KG1 (cell line): ENCODE data around the gene GJB3.
"Not testable (repeated sequence)": the region's sequence is repeated elsewhere in the genome, so short reads cannot be mapped to it uniquely, and the experiment has no call there.

ENCODE experiments used
- DNase-seq: peaks from one replicate; lab custom pipeline; 2025; lab: John Stamatoyannopoulos, UW

Gene GJB3

DNA sequence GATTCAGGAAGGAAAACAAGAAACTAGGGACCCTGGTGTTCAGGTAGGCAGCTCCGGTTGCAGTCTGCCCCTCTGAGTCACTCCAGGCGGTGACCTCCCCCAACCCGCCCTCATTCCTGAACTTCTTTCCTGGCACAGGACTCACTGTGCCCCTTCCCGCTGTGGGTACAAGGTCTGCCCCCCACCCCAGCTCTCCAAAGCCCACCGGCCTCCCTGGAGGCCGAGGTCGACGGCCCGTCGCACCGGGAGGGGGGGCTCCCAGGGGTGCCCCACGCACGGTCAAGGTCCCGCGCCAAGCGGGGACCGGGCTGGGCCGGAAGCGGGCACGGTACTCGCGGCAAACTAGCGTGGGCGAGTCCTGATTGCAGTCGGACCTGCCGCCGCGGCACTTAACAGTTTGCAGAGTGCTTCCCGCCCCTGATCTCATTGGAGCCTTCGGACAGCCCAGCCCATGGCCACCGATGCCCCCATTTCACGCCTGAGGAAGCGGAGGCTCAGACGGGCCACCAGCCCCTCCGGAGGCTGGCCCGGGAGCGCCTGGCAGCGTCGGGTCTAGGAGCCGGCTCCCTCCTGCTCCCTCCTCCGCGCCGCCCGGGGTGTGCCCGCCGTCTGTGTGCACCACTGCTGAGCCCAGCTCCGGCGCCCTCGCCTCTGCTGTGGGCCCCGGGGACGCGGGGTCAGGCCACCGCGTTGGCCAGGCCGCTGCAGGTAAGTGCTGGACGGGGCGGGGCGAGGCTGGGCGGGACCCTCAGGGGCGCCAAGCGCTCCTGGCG, at the start of gene GJB3:
Gene GJB3, plus strand, starts transcription at position 144 of the 773 bp plus-strand sequence. CDS start 3,549 bp downstream, outside the sequence.
- DNase-seq, result no peak

- DNase-seq, result not testable (repeated sequence)
Observed at GRCh38 chr1:34732831-34733230, 48.2 kb upstream of the GJB3 start.

DNA sequence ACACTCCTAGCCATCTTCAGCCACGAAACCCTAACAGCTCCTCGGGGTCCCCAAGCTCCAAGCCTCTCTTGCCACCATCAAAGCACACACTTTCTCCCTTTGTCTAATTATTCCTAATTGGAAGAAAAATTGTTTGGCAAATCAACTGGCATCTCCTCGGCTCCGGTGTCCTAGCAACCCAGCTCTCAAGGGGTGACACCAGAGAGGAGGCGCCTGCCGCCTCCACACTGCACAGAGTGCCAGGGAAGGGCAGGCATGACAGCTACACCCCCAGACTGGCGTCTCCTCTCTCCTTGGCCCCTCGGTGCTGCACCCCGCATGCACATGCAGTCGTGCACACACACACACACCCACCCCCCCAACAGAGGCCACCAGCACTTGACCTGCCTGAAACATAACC, 44.3 kb upstream of the GJB3 start:
- DNase-seq, result no peak

DNA sequence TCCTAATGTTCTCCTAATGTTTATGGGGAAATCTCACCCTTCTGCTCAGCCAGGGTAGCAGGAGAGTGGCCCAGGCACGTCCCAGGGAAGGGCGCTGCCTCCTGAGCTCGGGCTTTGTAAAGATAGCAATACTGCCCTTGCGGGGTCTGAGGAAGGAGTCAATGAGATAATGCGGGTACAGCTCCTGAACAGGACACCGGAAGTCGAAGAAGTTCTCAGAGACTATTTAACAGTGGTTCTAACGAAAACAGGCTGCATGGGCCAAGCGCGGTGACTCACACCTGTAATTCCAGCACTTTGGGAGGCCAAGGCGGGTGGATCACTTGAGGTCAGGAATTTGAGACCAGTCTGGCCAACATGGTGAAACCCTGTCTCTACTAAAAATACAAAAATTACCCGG, 43.8 kb upstream of the GJB3 start:
- not testable (repeated sequence) for DNase-seq

GRCh38 chr1:34739613-34740012, 41.4 kb upstream of the GJB3 start:
- DNase-seq, result no peak

GRCh38 chr1:34740161-34740868, 40.7 kb upstream of the GJB3 start:
- no peak for DNase-seq

DNA sequence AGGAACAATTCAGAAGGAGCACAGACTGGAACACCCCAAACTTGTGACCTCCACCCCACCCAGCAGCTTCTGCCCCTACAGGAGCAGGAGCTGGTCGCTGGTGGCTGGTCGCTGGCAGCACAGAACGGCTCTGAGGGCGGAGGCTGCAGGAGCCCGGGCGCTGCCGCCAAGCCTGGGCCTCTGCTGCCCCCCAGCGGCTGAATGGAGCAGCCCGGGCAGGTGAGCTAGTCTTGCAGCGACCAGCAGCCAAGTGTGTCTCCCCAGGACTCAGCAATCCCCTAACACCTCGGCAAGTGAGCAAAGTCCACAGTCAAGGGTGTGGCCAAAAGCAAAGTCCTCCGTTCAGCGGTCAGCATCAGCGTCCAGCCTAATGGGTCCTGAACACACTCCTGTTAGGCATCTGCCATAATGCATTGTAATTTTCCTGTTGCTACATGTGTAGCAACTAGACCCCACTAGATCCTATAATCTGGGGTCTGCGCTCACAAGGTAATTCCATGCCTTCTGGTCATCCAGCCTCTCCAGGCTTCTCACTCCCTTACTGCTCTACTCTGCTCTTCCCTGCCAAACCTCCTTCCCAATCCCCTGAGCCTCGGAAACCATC, 38.2 kb upstream of the GJB3 start:
- DNase-seq, result peak; percentile 53

DNA sequence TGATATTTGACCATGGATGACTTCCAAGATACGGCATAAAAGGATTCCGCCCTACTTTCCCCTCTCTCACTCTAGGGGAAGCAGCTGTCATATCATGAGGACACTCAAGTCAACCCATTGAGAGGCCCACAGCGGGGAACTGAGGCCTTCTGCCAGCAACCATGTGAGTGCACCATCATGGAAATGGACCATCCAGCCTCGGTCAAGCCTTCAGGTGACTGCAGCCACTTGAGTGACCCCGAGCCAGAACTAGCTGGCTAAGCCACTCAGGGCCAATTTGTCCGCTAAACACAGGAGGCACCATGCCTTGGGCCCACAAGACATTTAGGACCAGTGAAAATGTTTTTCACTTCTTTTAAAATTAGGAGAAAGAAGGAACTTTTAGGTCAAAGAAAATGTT, 37.2 kb upstream of the GJB3 start:
- no peak for DNase-seq

GRCh38 chr1:34744851-34745250, 36.2 kb upstream of the GJB3 start:
- DNase-seq, result no peak

- no peak for DNase-seq
Observed at GRCh38 chr1:34745666-34746065, 35.3 kb upstream of the GJB3 start.

- DNase-seq, result no peak
Observed at GRCh38 chr1:34746101-34746500, 34.9 kb upstream of the GJB3 start.

GRCh38 chr1:34746785-34747637, 34.0 kb upstream of the GJB3 start:
- no peak for DNase-seq

GRCh38 chr1:34747638-34747941, 33.4 kb upstream of the GJB3 start:
- DNase-seq, result no peak

- no peak for DNase-seq
Observed at GRCh38 chr1:34749992-34750391, 31.0 kb upstream of the GJB3 start.

- DNase-seq, result no peak
Observed at GRCh38 chr1:34750610-34751009, 30.4 kb upstream of the GJB3 start.

DNA sequence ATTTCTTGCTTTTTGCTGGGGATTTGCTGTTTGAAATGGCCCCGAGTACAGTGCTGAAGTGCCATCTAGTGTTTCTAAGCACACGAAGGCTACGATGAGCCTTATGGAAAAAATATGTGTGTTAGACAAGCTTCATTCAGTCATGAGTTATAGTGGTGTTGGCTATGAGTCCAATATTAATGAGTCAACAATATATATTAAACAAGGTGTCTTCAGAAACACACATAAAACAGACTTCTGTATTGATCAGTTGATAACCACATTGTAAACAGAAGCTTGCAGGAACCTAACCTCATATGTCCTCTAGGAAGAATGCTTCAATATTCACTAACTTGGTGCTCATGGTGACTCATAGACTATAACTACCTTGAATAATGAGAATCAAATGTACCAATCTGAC, 27.9 kb upstream of the GJB3 start:
- no peak for DNase-seq

- no peak for DNase-seq
Observed at GRCh38 chr1:34754964-34755637, 25.9 kb upstream of the GJB3 start, which contains the start of gene GJB5. GJB5 (plus strand) TSS chr1:34755047; CDS start chr1:34757331, 2,284 bp downstream.

DNA sequence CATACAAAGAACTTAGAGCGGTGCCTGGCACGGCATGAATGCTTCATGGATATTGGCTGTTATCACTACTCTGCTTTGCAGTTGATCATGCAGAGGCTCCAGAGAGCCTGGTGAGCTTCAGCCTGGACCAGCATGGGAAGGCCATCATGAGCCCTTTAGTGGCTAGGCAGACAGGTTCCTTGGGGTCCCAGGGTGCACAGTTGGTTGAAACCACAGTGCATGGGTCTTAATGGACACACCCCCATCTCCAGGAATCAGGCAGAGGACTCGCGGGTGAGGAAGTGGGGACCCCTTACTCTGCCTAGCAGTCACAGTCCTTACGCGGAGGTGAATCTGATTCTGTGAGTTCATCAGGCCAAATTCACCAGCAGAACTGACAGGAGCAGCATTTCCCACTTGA, 25.1 kb upstream of the GJB3 start:
- no peak for DNase-seq

DNA sequence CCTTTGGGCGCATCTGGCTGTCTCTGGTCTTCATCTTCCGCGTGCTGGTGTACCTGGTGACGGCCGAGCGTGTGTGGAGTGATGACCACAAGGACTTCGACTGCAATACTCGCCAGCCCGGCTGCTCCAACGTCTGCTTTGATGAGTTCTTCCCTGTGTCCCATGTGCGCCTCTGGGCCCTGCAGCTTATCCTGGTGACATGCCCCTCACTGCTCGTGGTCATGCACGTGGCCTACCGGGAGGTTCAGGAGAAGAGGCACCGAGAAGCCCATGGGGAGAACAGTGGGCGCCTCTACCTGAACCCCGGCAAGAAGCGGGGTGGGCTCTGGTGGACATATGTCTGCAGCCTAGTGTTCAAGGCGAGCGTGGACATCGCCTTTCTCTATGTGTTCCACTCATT, 23.6 kb upstream of the GJB3 start:
- no peak for DNase-seq

- DNase-seq, result no peak
Observed at GRCh38 chr1:34758751-34759150, 22.3 kb upstream of the GJB3 start.

GRCh38 chr1:34759503-34760357, 21.3 kb upstream of the GJB3 start, which contains the start of gene GJB4:
GJB4 (plus strand) TSS chr1:34759740; CDS start chr1:34761255, 1,515 bp downstream.
- no peak for DNase-seq
